Lung (tissue), 12 donors: Measurements from ENCODE around the gene DPH6. TPM values are rescaled to one million over a fixed set of nuclear protein-coding genes. Genes with fewer than 3 reads are reported as not detected.

Source experiments
- ATAC-seq: fragments of 200-7000 bp; cut with Tn5 transposase; one replicate; pipeline ENCODE4 v1.9.1; 2020; ENCODE audit warnings: moderate number of reproducible peaks; ENCODE audit not compliant: insufficient read depth, low FRiP score
- DNase-seq, 3 donors: peaks; one replicate each; pipeline ENCODE4 v3.0.0-alpha.2; 2013 to 2017
- H3K27ac ChIP-seq, 2 donors: one replicate each; pipeline ENCODE4 v1.5.1; 2013; ENCODE audit warnings: mild to moderate bottlenecking in 2 of 2, moderate library complexity in 2 of 2, control low read depth in 1 of 2, inconsistent platforms in 1 of 2, low read depth in 1 of 2, low read length in 1 of 2
- H3K27me3 ChIP-seq, 3 donors: one replicate each; pipeline ENCODE4 v1.5.1; 2013; ENCODE audit warnings: low read length in 2 of 3; ENCODE audit not compliant: control insufficient read depth in 3 of 3, insufficient read depth in 3 of 3
- H3K36me3 ChIP-seq, 4 donors: one replicate each; pipeline ENCODE4 v1.5.1; 2013; ENCODE audit warnings: low read length in 4 of 4, mild to moderate bottlenecking in 1 of 4, moderate library complexity in 1 of 4; ENCODE audit not compliant: control insufficient read depth in 4 of 4, insufficient read depth in 4 of 4
- H3K4me1 ChIP-seq, 5 donors: one replicate each; pipeline ENCODE4 v1.5.1; 2013; ENCODE audit warnings: low read length in 5 of 5, mild to moderate bottlenecking in 2 of 5, moderate library complexity in 1 of 5; ENCODE audit not compliant: control insufficient read depth in 5 of 5, insufficient read depth in 5 of 5
- H3K4me3 ChIP-seq: one replicate; pipeline ENCODE4 v1.5.1; 2013; ENCODE audit warnings: mild to moderate bottlenecking, control low read depth, moderate library complexity
- H3K9ac ChIP-seq, 2 donors: one replicate each; pipeline ENCODE4 v1.5.1; 2013; ENCODE audit warnings: low read length in 2 of 2, control low read depth in 1 of 2; ENCODE audit not compliant: insufficient read depth in 1 of 2
- H3K9me3 ChIP-seq, 4 donors: one replicate each; pipeline ENCODE4 v1.5.1; 2013; ENCODE audit warnings: low read length in 3 of 4, mild to moderate bottlenecking in 1 of 4, moderate library complexity in 1 of 4; ENCODE audit not compliant: control insufficient read depth in 4 of 4, insufficient read depth in 3 of 4
- CTCF ChIP-seq: IDR thresholded peaks from 2 replicates; pipeline ENCODE4 v1.5.1; 2012; ENCODE audit warnings: mild to moderate bottlenecking; ENCODE audit errors: control extremely low read depth, extremely low read depth
- WGBS, 2 donors: extraction: QIAGEN DNeasy Blood & Tissue Kit; methylation state at CpG; one replicate each; pipeline ENCODE4 v1.1.7; 2013; 5-methylcytosine and 5-hydroxymethylcytosine counted together
- polyA plus RNA-seq, 2 donors: library from polyadenylated mRNA; stranded (reverse); fragments of 200-250 nt; gene quantifications; one replicate each; pipeline ENCODE4 v1.2.1, GENCODE V29; 2013
- total RNA-seq, 2 donors: library from RNA; depleted of rRNA in 1 of 2; stranded (reverse); fragments of >200 nt in 1 of 2; gene quantifications; one replicate each; pipeline ENCODE4 v1.2.1, GENCODE V29; 2014 to 2021
- donor health status: control.
- donor health status: control.
- donor health status: Bipolar disorder and iron deficiency.
- donor health status: healthy.
- donor health status: DM: yes; HTN: yes; CAD: no.

The DPH6 gene
- total and polyA plus RNA-seq, 4 donors = 5.5 to 55.1 (median 14.8) TPM

- no peak for TF ChIP-seq CTCF
- H3K4me1 ChIP-seq = no peaks in the 10 kb centered on the region
- peaks cover 0 to 2% (median 0%) of the 10 kb centered on the region in 4 donors for H3K9me3 ChIP-seq
- ATAC-seq (no peak), DNase-seq (no peak)
- no peak overlapping the region for H3K27ac ChIP-seq
- no peak overlapping the region for H3K4me3 ChIP-seq
- no peaks in the 10 kb centered on the region for H3K27me3 ChIP-seq
- no peaks in the 10 kb centered on the region for H3K36me3 ChIP-seq
- H3K9ac ChIP-seq = no peak overlapping the region
Measured at GRCh38 chr15:35496585-35496984, 49.4 kb downstream of the DPH6 start.

- Histone ChIP-seq H3K27me3 (no peaks in the 10 kb centered on the region), H3K9ac (no peak overlapping the region), H3K27ac (no peak overlapping the region), H3K4me1 (no peaks in the 10 kb centered on the region), H3K4me3 (no peak overlapping the region), H3K36me3 (no peaks in the 10 kb centered on the region), H3K9me3 (peaks cover 0 to 2% (median 0%) of the 10 kb centered on the region in 4 donors)
- peak in 1 of 3 donors; percentile 2 for DNase-seq
- no peak for TF ChIP-seq CTCF
- no peak for ATAC-seq
- 77 to 78% methylated on average over 3 of the region's 3 CpGs for WGBS, 2 donors
Measured at GRCh38 chr15:35495080-35495479, 50.9 kb downstream of the DPH6 start.

GRCh38 chr15:35491999-35492398 lies 54.0 kb downstream of the DPH6 start:
- Histone ChIP-seq H3K4me1 (no peaks in the 10 kb centered on the region), H3K36me3 (peaks cover 0 to 3% (median under 1%) of the 10 kb centered on the region in 4 donors), H3K4me3 (no peak overlapping the region), H3K9me3 (peaks cover 0 to 5% (median 0%) of the 10 kb centered on the region in 4 donors), H3K27me3 (no peaks in the 10 kb centered on the region), H3K9ac (no peak overlapping the region), H3K27ac (no peak overlapping the region)
- WGBS, 2 donors = 79 to 86% methylated on average over 3 of the region's 3 CpGs
- DNase-seq = no peak
- no peak for ATAC-seq
- no peak for TF ChIP-seq CTCF

GRCh38 chr15:35491173-35491572 lies 54.8 kb downstream of the DPH6 start:
- H3K9ac ChIP-seq = no peak overlapping the region
- no peak for TF ChIP-seq CTCF
- ATAC-seq = no peak
- H3K36me3 ChIP-seq = peaks cover 0 to 6% (median under 1%) of the 10 kb centered on the region in 4 donors
- 98% methylated on average over 3 of the region's 3 CpGs for WGBS, 2 donors
- DNase-seq = no peak
- H3K4me3 ChIP-seq = no peak overlapping the region
- no peaks in the 10 kb centered on the region for H3K4me1 ChIP-seq
- peaks cover 0 to 8% (median 0%) of the 10 kb centered on the region in 4 donors for H3K9me3 ChIP-seq
- no peaks in the 10 kb centered on the region for H3K27me3 ChIP-seq
- no peak overlapping the region for H3K27ac ChIP-seq
